Cardiac muscle cell (in vitro differentiated cells and primary cell): ENCODE results near the gene CCM2L. TPM values are rescaled to one million over a fixed set of nuclear protein-coding genes. Genes with fewer than 3 reads are reported as not detected.
A peak's percentile ranks its signal among the peaks of the same experiment; 100 is the strongest.

ENCODE experiments used
- DNase-seq, 2 donors: peaks; one replicate each; pipeline versions ENCODE4 v3.0.0 to v3.0.0-alpha.2; 2010 to 2017; ENCODE audit warnings: low read depth in 1 of 2, low spot score in 1 of 2
- H3K27ac ChIP-seq: fragments of 200-600 bp; sonication (generic); 2 replicates; pipeline ENCODE4 v1.5.1; 2016
- H3K27me3 ChIP-seq: fragments of 200-600 bp; sonication (generic); 2 replicates; pipeline ENCODE4 v1.6.0; 2016; ENCODE audit warnings: control low read depth
- H3K36me3 ChIP-seq: fragments of 200-600 bp; sonication (generic); 2 replicates; pipeline ENCODE4 v1.5.1; 2016; ENCODE audit warnings: control low read depth
- H3K4me1 ChIP-seq: fragments of 200-600 bp; sonication (generic); 2 replicates; pipeline ENCODE4 v1.8.1; 2017; ENCODE audit warnings: low read depth, mild to moderate bottlenecking, mixed run types
- H3K4me3 ChIP-seq: fragments of 200-600 bp; sonication (generic); 2 replicates; pipeline ENCODE4 v1.5.1; 2016; ENCODE audit warnings: mild to moderate bottlenecking
- H3K9me3 ChIP-seq: fragments of 200-600 bp; sonication (generic); 2 replicates; pipeline ENCODE4 v1.5.1; 2017; ENCODE audit warnings: low read depth, mild to moderate bottlenecking, control low read depth
- polyA plus RNA-seq: library from polyadenylated mRNA; unstranded; fragments of >200 nt; fragmentation: Nextera tagmentation; extraction: Ambion mirVana; gene quantifications from 2 replicates; pipeline ENCODE4 v1.2.1, GENCODE V29; 2016
- total RNA-seq: library from RNA; depleted of rRNA; stranded (reverse); fragments of >200 nt; gene quantifications from 2 replicates; pipeline ENCODE4 v1.2.3, GENCODE V29; 2016
- TF ChIP-seq, protein P1 (sequence below): IDR thresholded peaks from 2 replicates; pipeline ENCODE4 v1.5.1; 2012; ENCODE audit warnings: low read depth, mild to moderate bottlenecking, low read length

Gene CCM2L
- total and polyA plus RNA-seq, 2 experiments from 2014 or later: 0.35 to 0.69 TPM

DNA sequence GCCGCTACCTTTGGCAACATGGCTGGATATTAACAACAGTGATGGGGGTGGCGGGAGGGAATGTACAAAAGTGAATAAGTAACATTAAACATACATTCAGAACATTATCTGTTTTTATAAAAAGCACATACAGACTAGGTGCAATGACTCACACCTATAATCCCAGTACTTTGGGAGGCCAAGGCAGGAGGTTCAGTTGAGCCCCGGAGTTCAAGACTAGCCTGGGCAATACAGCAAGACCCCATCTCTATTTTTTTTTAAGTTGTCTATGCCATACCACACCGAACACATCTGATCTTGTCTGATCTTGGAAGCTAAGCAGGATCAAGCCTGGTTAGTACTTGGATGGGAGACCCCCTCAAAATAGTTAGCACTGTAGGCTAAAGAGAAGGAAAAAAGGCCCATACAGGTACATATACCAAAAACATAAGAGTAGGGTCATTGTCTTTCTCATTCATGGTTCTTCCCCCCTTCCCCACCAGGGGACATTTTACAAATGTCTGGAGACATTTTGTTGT is 40.1 kb downstream of the CCM2L start:
- Histone ChIP-seq H3K27ac (no peak overlapping the region), H3K4me1 (peaks cover 2% of the 10 kb centered on the region), H3K36me3 (no peaks in the 10 kb centered on the region), H3K4me3 (no peak overlapping the region), H3K27me3 (peaks cover 72% of the 10 kb centered on the region), H3K9me3 (no peaks in the 10 kb centered on the region)
- TF ChIP-seq, protein P1, sequence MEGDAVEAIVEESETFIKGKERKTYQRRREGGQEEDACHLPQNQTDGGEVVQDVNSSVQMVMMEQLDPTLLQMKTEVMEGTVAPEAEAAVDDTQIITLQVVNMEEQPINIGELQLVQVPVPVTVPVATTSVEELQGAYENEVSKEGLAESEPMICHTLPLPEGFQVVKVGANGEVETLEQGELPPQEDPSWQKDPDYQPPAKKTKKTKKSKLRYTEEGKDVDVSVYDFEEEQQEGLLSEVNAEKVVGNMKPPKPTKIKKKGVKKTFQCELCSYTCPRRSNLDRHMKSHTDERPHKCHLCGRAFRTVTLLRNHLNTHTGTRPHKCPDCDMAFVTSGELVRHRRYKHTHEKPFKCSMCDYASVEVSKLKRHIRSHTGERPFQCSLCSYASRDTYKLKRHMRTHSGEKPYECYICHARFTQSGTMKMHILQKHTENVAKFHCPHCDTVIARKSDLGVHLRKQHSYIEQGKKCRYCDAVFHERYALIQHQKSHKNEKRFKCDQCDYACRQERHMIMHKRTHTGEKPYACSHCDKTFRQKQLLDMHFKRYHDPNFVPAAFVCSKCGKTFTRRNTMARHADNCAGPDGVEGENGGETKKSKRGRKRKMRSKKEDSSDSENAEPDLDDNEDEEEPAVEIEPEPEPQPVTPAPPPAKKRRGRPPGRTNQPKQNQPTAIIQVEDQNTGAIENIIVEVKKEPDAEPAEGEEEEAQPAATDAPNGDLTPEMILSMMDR: no peak
- DNase-seq: no peak

DNA sequence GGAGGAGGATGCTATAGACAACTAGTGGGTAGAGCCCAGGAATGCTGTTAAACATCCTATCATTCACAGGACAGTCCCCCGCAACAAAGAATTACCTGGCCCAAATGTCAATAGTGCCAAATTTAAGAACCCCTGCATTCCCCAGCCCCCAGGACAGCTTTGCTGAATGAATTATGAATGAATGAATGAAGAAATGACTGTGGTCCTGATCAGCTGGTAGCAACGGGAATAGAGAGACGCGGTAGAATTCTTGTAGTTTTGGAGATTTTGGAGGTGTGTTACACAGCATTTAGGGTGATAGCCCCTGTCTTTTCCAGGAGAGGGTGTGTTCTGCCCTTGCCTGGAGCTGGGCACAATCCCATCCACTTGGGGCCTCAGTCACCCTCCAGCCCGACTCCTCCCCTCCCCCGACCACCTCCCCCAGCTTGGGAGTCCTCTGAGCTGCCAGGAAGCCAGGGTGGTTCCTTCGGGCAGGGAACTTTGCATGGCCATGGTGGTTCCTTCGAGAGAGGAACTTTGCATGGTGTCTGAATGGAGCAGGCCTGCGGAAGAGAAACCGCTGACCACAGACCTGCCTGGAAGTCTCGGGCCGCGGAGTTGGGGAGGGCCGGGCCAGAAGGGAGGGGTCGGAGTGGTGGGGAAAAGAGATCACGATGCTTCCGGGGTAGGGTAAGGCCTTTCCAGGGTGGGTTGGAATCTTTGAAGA is 40.8 kb downstream of the CCM2L start:
- no peaks in the 10 kb centered on the region for H3K9me3 ChIP-seq
- TF ChIP-seq, protein P1: no peak
- no peak for DNase-seq
- H3K4me3 ChIP-seq: no peak overlapping the region
- H3K36me3 ChIP-seq: no peaks in the 10 kb centered on the region
- no peak overlapping the region for H3K27ac ChIP-seq
- peaks cover 69% of the 10 kb centered on the region for H3K27me3 ChIP-seq
- H3K4me1 ChIP-seq: peaks cover 2% of the 10 kb centered on the region

DNA sequence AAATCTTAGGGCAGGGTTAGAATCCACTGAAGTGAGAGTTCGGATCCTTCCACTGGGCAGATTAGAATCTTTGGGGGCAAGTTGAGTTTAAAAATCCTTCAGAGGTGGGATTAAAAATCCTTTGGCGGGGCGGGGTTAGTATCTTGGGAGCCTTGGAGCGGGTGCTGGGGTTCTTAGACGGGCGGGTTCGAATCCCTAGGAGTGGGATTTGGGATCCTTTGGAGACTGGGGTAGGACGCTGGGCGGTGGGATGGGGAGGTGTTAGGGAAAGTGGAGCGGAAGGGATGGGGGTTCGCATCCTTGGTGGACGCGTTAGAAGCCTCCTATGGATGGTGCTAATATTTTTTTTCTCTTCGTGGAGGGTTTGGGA is 41.5 kb downstream of the CCM2L start:
- H3K36me3 ChIP-seq: no peaks in the 10 kb centered on the region
- H3K4me3 ChIP-seq: no peak overlapping the region
- no peak overlapping the region for H3K27ac ChIP-seq
- TF ChIP-seq, protein P1: no peak
- DNase-seq: no peak
- H3K4me1 ChIP-seq: peaks cover 2% of the 10 kb centered on the region
- no peaks in the 10 kb centered on the region for H3K9me3 ChIP-seq
- peaks cover 72% of the 10 kb centered on the region for H3K27me3 ChIP-seq

DNA sequence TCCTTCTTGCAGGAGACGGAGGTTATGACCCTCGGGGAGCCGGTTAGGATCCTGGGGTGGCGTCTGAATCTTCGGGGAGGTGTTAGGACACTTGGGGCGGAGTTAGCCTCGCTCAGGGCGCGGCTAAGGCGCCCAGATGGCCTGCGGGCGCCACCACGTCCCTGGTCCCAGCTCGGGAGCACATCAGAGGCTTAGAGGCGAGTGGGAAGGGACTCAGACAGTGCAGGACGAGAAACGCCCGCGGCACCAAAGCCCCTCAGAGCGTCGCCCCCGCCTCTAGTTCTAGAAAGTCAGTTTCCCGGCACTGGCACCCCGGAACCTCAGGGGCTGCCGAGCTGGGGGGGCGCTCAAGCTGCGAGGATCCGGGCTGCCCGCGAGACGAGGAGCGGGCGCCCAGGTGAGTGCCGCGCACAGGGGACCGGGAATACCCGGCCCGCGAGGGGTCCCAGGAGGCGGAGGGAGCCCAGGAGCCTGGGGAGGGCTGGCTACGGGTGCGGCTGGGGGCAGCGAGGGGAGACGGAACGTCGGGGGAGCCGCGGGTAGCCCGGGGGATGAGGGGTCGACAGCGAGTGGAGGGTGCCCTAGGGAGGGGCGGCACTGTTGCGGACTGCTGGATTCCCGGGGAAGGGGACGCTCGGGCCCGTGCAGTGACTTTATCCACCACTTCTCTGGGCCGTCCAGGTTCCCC is 42.0 kb downstream of the CCM2L start, which contains the start of gene HCK:
TSS of gene HCK (plus strand) at position 153 of the 688 bp plus-strand sequence.
- Histone ChIP-seq H3K9me3 (no peaks in the 10 kb centered on the region), H3K27ac (no peak within 1 kb of the TSS), H3K36me3 (no peaks in the 10 kb centered on the region), H3K27me3 (peaks cover 77% of the 10 kb centered on the region), H3K4me1 (peaks cover 2% of the 10 kb centered on the region), H3K4me3 (peak within 1 kb of the TSS; percentile 30)
- TF ChIP-seq, protein P1: no peak
- peak in 1 of 2 donors; percentile 21 for DNase-seq

DNA sequence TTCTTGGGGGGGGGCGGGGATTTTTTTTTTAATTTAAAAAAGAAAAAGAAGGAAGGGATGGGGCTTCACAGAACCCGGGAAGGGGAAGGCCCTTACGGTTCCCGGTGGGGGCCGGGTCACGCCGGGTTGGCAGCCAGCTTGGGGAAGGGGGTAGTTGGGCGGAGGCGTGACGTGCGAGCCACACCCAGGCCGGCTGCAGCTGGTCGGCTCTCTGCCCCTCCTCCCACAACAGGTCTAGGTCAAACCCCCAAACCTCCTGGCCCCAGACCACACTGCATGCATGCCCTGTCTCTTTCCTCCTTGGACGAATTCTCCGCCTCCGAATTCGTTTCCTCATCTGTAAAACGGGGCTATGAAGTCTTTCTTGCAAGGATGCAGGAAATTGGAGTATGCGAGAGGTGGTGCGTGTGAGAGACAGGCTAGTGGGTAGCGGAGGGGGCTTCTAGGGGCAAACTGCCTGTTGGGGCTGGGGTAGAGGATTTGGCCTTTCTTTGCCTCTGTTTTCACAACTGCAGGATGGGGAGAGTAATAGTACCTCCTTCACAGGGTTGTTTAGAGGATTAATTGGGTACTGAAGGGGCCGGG is 42.6 kb downstream of the CCM2L start:
- H3K4me1 ChIP-seq: peaks cover 2% of the 10 kb centered on the region
- DNase-seq: no peak
- peak overlapping the region; percentile 30 for H3K4me3 ChIP-seq
- no peak overlapping the region for H3K27ac ChIP-seq
- no peaks in the 10 kb centered on the region for H3K36me3 ChIP-seq
- TF ChIP-seq, protein P1: no peak
- no peaks in the 10 kb centered on the region for H3K9me3 ChIP-seq
- peaks cover 83% of the 10 kb centered on the region for H3K27me3 ChIP-seq
